ENCODE data around the gene CDH4.

- TF ChIP-seq, protein P1, sequence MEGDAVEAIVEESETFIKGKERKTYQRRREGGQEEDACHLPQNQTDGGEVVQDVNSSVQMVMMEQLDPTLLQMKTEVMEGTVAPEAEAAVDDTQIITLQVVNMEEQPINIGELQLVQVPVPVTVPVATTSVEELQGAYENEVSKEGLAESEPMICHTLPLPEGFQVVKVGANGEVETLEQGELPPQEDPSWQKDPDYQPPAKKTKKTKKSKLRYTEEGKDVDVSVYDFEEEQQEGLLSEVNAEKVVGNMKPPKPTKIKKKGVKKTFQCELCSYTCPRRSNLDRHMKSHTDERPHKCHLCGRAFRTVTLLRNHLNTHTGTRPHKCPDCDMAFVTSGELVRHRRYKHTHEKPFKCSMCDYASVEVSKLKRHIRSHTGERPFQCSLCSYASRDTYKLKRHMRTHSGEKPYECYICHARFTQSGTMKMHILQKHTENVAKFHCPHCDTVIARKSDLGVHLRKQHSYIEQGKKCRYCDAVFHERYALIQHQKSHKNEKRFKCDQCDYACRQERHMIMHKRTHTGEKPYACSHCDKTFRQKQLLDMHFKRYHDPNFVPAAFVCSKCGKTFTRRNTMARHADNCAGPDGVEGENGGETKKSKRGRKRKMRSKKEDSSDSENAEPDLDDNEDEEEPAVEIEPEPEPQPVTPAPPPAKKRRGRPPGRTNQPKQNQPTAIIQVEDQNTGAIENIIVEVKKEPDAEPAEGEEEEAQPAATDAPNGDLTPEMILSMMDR (IDR thresholded peaks at IDR 0.05) = no peak
- TF ChIP-seq EZH2 (IDR thresholded peaks at IDR 0.05) (no peak), EZH2phosphoT487 (IDR thresholded peaks at IDR 0.05) (no peak)
These were observed 516.7 kb downstream of the CDH4 start for GRCh38 chr20:61768571-61769285.

All from neural progenitor cell (in vitro differentiated cells).